Osteocyte (in vitro differentiated cells): Measurements from ENCODE around the gene DPPA2. TPM values are rescaled to one million over a fixed set of nuclear protein-coding genes. Genes with fewer than 3 reads are reported as not detected.

Source experiments
- DNase-seq: peaks from one replicate; pipeline ENCODE4 v3.0.0; 2021; ENCODE audit warnings: mixed read lengths; ENCODE audit not compliant: unreplicated experiment; ENCODE audit errors: extremely low spot score
- H3K27ac Mint-ChIP-seq: one replicate; pipeline ENCODE4 v1.8.0; 2021; ENCODE audit warnings: mild to moderate bottlenecking, mixed read lengths; ENCODE audit not compliant: unreplicated experiment
- H3K27me3 Mint-ChIP-seq: one replicate; pipeline ENCODE4 v1.8.0; 2021; ENCODE audit warnings: mixed read lengths; ENCODE audit not compliant: unreplicated experiment
- H3K36me3 Mint-ChIP-seq: one replicate; pipeline ENCODE4 v1.8.0; 2021; ENCODE audit warnings: mixed read lengths; ENCODE audit not compliant: unreplicated experiment
- H3K4me1 Mint-ChIP-seq: one replicate; pipeline ENCODE4 v1.8.0; 2021; ENCODE audit warnings: mixed read lengths; ENCODE audit not compliant: unreplicated experiment
- H3K4me3 Mint-ChIP-seq: one replicate; pipeline ENCODE4 v1.8.0; 2021; ENCODE audit warnings: mild to moderate bottlenecking, moderate library complexity, mixed read lengths; ENCODE audit not compliant: unreplicated experiment
- H3K9me3 Mint-ChIP-seq: one replicate; pipeline ENCODE4 v1.8.0; 2021; ENCODE audit warnings: mixed read lengths; ENCODE audit not compliant: unreplicated experiment
- CTCF ChIP-seq: fragments of 200-600 bp; sonication (generic); IDR thresholded peaks from 2 replicates; pipeline ENCODE4 v1.5.0; 2021; ENCODE audit warnings: antibody characterized with exemption, mild to moderate bottlenecking, moderate library complexity
- total RNA-seq: library from RNA; stranded (reverse); gene quantifications from 2 replicates; pipeline ENCODE4 v1.2.1, GENCODE V29; 2021

DPPA2 gene
- total RNA-seq, 1 donor from 2014 or later, result not detected

GRCh38 chr3:109284071-109284470, 32.2 kb downstream of the DPPA2 start:
- peaks cover 4% of the 10 kb centered on the region for H3K9me3 Mint-ChIP-seq
- no peak for TF ChIP-seq CTCF
- H3K27me3 Mint-ChIP-seq, result no peaks in the 10 kb centered on the region

DNA sequence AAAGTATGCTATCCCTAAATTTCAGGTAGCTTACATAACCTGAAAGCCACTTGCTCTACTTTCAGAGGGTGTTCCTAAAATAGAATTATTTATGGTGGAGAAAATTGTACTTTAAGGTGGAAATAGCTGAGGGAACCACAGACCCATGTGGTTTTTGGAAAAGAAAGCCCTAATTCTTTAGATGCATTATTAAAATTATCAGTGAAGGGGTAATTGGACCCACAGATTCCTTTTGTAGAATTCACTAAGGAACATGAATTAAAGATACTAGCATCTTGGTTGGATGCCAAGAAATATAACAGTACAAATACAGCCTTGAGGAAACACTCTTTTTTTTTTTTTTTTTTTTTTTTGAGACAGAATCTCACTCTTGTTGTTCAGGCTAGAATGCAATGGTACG, 37.8 kb downstream of the DPPA2 start:
- Mint-ChIP-seq H3K4me1 (peaks cover 1% of the 10 kb centered on the region), H3K9me3 (no peaks in the 10 kb centered on the region), H3K36me3 (no peaks in the 10 kb centered on the region), H3K4me3 (no peak overlapping the region), H3K27ac (no peak overlapping the region), H3K27me3 (no peaks in the 10 kb centered on the region)
- DNase-seq, result no peak
- no peak for TF ChIP-seq CTCF

More at GRCh38 chr3:109284071-109284470, 32.2 kb downstream of the DPPA2 start:
- H3K27ac Mint-ChIP-seq, result no peak overlapping the region
- H3K4me1 Mint-ChIP-seq, result no peaks in the 10 kb centered on the region
- no peak overlapping the region for H3K4me3 Mint-ChIP-seq
- DNase-seq, result no peak
- H3K36me3 Mint-ChIP-seq, result no peaks in the 10 kb centered on the region

GRCh38 chr3:109278141-109278540, 38.2 kb downstream of the DPPA2 start:
- TF ChIP-seq CTCF, result no peak

GRCh38 chr3:109275702-109276293, 40.5 kb downstream of the DPPA2 start:
- peaks cover 1% of the 10 kb centered on the region for H3K4me1 Mint-ChIP-seq

More at GRCh38 chr3:109278141-109278540, 38.2 kb downstream of the DPPA2 start:
- Mint-ChIP-seq H3K36me3 (no peaks in the 10 kb centered on the region), H3K4me3 (no peak overlapping the region), H3K27ac (no peak overlapping the region), H3K9me3 (no peaks in the 10 kb centered on the region), H3K4me1 (peaks cover 1% of the 10 kb centered on the region), H3K27me3 (no peaks in the 10 kb centered on the region)
- DNase-seq, result no peak

DNA sequence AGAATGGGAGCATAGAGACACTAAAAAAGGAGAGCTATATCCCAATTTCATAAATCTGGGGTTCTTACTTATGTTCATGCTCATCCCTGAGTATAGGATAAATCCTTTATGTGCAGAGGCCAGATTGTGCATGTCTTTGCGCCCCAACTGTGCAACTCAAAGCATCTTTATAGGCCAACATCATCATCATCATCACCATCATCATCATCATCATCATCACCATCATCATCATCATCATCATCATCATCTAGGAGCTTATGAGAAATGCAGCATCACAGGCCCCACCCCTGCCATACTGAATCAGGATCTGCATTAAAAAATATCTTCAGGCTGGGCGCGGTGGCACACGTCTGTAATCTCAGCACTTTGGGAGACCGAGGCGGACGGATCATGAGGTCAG, 45.5 kb downstream of the DPPA2 start:
- no peaks in the 10 kb centered on the region for H3K36me3 Mint-ChIP-seq
- H3K9me3 Mint-ChIP-seq, result no peaks in the 10 kb centered on the region
- no peak for DNase-seq
- peaks cover 1% of the 10 kb centered on the region for H3K4me1 Mint-ChIP-seq
- TF ChIP-seq CTCF, result no peak
- no peak overlapping the region for H3K4me3 Mint-ChIP-seq
- H3K27ac Mint-ChIP-seq, result no peak overlapping the region
- no peaks in the 10 kb centered on the region for H3K27me3 Mint-ChIP-seq

More at GRCh38 chr3:109275702-109276293, 40.5 kb downstream of the DPPA2 start:
- no peak for DNase-seq
- no peaks in the 10 kb centered on the region for H3K9me3 Mint-ChIP-seq
- no peak overlapping the region for H3K4me3 Mint-ChIP-seq
- H3K36me3 Mint-ChIP-seq, result no peaks in the 10 kb centered on the region
- H3K27ac Mint-ChIP-seq, result no peak overlapping the region
- no peaks in the 10 kb centered on the region for H3K27me3 Mint-ChIP-seq
- peak; percentile 86 for TF ChIP-seq CTCF
